Measurements from ENCODE around the gene MORC4. TPM values are rescaled to one million over a fixed set of nuclear protein-coding genes. Genes with fewer than 3 reads are reported as not detected.

MORC4 gene
- total and polyA plus RNA-seq, 2 experiments from 2014 or later: 27.7 to 35.7 TPM

GRCh38 chrX:107025545-107025944 lies 25.5 kb upstream of the MORC4 start:
- Histone ChIP-seq H3K9me2 (replicated peaks; ENCODE audit: insufficient read depth) (no peaks in the 10 kb centered on the region), H3K4me1 (ENCODE audit: insufficient read depth) (no peaks in the 10 kb centered on the region), H4K20me1 (ENCODE audit: insufficient read depth, poor library complexity, severe bottlenecking) (no peaks in the 10 kb centered on the region), H3K4me2 (no peak overlapping the region), H3K9me3 (ENCODE audit: low read depth) (no peaks in the 10 kb centered on the region), H3K79me2 (no peaks in the 10 kb centered on the region), H3K4me3 (no peak overlapping the region), H3K27ac (no peak overlapping the region), H3K36me3 (replicated peaks; ENCODE audit: insufficient read depth, low read depth) (no peaks in the 10 kb centered on the region), H3K27me3 (no peaks in the 10 kb centered on the region), H2AFZ (no peak overlapping the region)
- peak; percentile 39 for DNase-seq (ENCODE audit: low spot score)
- 35% methylated on average over 2 of the region's 2 CpGs for WGBS (ENCODE audit: low lambda C conversion rate, missing lambda C conversion rate)
- TF ChIP-seq CTCF (IDR thresholded peaks at IDR 0.05; ENCODE audit: poor library complexity) (peak; percentile 60), EZH2 (IDR thresholded peaks at IDR 0.05; ENCODE audit: borderline replicate concordance) (no peak), EZH2phosphoT487 (IDR thresholded peaks at IDR 0.05; ENCODE audit: low read depth, severe bottlenecking, unreplicated experiment) (no peak)

- DNase-seq (ENCODE audit: low spot score): no peak
- WGBS (ENCODE audit: low lambda C conversion rate, missing lambda C conversion rate): 46% methylated on average over 1 of the region's 1 CpG
- H4K20me1 ChIP-seq (ENCODE audit: insufficient read depth, poor library complexity, severe bottlenecking): no peaks in the 10 kb centered on the region
- H3K4me2 ChIP-seq: no peak overlapping the region
- H3K9me3 ChIP-seq (ENCODE audit: low read depth): no peaks in the 10 kb centered on the region
- TF ChIP-seq EZH2 (IDR thresholded peaks at IDR 0.05; ENCODE audit: borderline replicate concordance) (no peak), CTCF (IDR thresholded peaks at IDR 0.05; ENCODE audit: poor library complexity) (no peak), EZH2phosphoT487 (IDR thresholded peaks at IDR 0.05; ENCODE audit: low read depth, severe bottlenecking, unreplicated experiment) (no peak)
- no peaks in the 10 kb centered on the region for H3K79me2 ChIP-seq
- no peaks in the 10 kb centered on the region for H3K27me3 ChIP-seq
- no peaks in the 10 kb centered on the region for H3K4me1 ChIP-seq (ENCODE audit: insufficient read depth)
- no peaks in the 10 kb centered on the region for H3K36me3 ChIP-seq (replicated peaks; ENCODE audit: insufficient read depth, low read depth)
- no peaks in the 10 kb centered on the region for H3K9me2 ChIP-seq (replicated peaks; ENCODE audit: insufficient read depth)
- no peak overlapping the region for H3K4me3 ChIP-seq
- H3K27ac ChIP-seq: no peak overlapping the region
- H2AFZ ChIP-seq: no peak overlapping the region
Measured at GRCh38 chrX:107014936-107015335, 14.9 kb upstream of the MORC4 start.

- Histone ChIP-seq H2AFZ (no peak overlapping the region), H3K79me2 (no peaks in the 10 kb centered on the region), H3K4me3 (no peak overlapping the region), H3K36me3 (replicated peaks; ENCODE audit: insufficient read depth, low read depth) (no peaks in the 10 kb centered on the region), H3K9me3 (ENCODE audit: low read depth) (no peaks in the 10 kb centered on the region), H3K27ac (no peak overlapping the region), H3K27me3 (no peaks in the 10 kb centered on the region), H4K20me1 (ENCODE audit: insufficient read depth, poor library complexity, severe bottlenecking) (no peaks in the 10 kb centered on the region), H3K9me2 (replicated peaks; ENCODE audit: insufficient read depth) (no peaks in the 10 kb centered on the region), H3K4me2 (no peak overlapping the region), H3K4me1 (ENCODE audit: insufficient read depth) (no peaks in the 10 kb centered on the region)
- no peak for DNase-seq (ENCODE audit: low spot score)
- WGBS (ENCODE audit: low lambda C conversion rate, missing lambda C conversion rate): 85% methylated on average over 4 of the region's 4 CpGs
- TF ChIP-seq EZH2 (IDR thresholded peaks at IDR 0.05; ENCODE audit: borderline replicate concordance) (no peak), EZH2phosphoT487 (IDR thresholded peaks at IDR 0.05; ENCODE audit: low read depth, severe bottlenecking, unreplicated experiment) (no peak), CTCF (IDR thresholded peaks at IDR 0.05; ENCODE audit: poor library complexity) (no peak)
Measured at GRCh38 chrX:107008034-107008433, 8.0 kb upstream of the MORC4 start.
